GM19463 (cell line): Measurements from ENCODE around the gene IFIH1.
A peak's percentile ranks its signal among the peaks of the same experiment; 100 is the strongest.

Experiments
- ATAC-seq: cut with Tn5 transposase; IDR thresholded peaks from one replicate; pipeline ENCODE4 v1.9.1; 2021; ENCODE audit warnings: mild to moderate bottlenecking, moderate library complexity; ENCODE audit not compliant: unreplicated experiment

Gene IFIH1

GRCh38 chr2:162318328-162319180, at the start of gene IFIH1:
Gene IFIH1, minus strand, starts transcription at chr2:162318684. Its CDS starts 377 bp downstream, at chr2:162318307.
- ATAC-seq, result peak; percentile 82

DNA sequence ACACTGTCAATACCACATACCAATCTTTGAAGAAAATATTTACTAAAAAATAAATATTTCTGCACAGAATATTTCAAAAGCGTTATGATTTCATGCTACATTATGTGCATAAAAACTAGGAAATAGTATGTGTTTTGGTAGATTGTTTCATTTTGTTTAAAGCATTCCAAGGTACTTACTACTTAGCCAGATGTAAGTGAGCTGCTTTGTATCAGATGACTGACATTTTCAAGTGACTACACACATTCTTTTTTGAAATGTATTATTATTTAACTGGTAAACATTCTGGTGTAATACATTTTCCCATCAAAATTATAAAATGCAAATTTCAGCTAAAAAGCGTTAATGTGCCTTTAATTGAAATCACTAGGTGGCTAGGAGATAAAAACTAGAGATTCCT, 46.9 kb upstream of the IFIH1 start:
- ATAC-seq, result no peak

- ATAC-seq, result no peak
Observed at GRCh38 chr2:162344617-162344950, 26.1 kb upstream of the IFIH1 start.

DNA sequence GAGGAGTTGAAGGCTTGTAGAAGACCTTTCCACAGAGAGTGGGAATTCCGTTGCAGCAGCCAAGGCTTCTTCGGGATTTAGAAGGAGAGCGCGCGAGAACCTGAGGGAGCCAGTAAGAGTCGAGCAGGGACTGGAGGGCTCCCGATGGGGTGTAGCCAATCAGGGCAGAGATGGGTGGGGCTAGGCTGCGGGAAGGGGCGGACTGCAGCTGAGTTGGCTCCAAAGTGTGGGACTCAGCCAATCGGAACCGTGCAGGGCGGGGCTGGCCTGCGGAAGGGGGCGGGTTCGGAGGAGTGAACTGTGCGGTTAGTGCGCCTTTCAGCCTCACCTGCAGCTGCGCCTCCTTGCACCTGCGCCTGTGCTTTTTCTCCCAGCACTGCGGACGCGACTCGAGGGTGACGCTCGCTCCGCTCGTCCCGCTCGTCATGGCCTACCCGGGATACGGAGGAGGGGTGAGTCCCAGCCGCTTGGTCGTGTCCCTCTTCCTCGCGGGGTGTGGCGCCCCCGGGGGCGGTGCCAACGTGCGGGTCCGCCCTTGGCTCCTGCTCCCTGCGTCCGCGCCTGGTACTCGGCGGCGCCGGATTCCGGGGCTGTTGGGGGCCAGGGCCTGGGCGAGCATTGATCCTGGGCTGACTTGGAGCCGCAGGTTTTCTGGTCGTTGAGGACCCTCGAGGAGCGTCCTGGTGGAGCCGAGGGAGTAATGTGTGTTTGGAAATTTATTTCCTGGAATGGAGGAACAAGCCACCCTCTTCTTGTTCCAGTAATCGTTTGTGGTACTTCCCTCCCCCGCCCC, 25.5 kb upstream of the IFIH1 start, which contains the start of gene GCA:
Gene GCA (plus strand): TSS at position 309 of the 793 bp plus-strand sequence. CDS start 117 bp downstream, at position 426.
- ATAC-seq, result peak; percentile 96

DNA sequence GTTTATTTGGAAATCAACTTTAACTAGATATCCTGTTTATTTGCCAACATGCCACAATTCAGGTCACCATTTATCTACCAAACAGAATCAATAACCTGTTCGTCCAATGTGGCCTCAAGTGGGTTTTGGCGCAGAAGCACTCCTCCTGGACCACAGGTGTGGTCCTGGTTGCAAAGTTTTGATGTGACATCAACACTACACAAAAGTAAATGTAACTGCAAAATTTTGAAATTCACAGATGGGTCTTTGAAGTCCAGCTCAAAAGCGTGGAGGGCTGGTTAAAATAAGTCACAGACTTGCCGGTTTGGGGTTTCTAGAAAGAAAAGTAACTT, 25.0 kb upstream of the IFIH1 start:
- ATAC-seq, result no peak

DNA sequence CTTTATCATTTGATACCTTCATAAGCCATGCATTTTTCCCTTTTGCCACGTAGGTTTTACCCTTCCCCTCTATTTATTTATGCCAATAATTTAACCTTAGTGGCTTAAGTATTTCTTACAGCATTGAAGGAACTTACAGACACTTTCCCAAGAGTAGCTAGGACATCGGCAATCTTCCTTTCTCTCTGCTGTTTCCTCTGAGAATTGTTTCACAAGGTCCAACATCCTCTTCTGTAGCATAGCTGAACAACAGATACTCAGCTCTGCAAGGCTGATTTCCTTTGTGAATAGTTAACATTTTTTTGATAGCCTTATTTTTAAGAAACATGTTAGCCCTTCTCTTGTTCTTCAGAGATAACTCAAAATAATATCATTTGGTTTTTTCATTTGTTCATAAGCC, 24.4 kb upstream of the IFIH1 start:
- no peak for ATAC-seq

DNA sequence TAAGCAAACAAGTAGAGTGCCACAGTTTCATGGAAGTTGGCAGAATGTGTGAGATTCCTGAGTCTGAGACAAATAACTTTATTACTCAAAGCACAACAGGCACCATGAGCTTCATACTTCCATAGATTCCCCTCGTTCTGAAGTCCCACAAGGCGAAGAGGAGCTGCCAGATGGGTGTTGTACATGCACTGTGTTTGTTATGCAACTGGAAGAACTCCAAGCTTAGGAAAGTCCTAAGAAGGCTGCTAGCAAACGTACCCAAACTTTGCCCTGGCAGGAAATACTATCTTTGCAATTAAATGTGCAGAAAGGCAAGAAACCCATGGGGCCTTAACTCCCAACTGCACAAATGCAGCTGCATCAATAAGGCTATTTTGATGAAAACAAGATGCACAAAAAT, 23.8 kb upstream of the IFIH1 start:
- ATAC-seq, result no peak

- no peak for ATAC-seq
Observed at GRCh38 chr2:162340822-162341221, 22.3 kb upstream of the IFIH1 start.

- no peak for ATAC-seq
Observed at GRCh38 chr2:162337868-162338267, 19.4 kb upstream of the IFIH1 start.

- peak; percentile 64 for ATAC-seq
Observed at GRCh38 chr2:162333968-162334367, 15.5 kb upstream of the IFIH1 start.

DNA sequence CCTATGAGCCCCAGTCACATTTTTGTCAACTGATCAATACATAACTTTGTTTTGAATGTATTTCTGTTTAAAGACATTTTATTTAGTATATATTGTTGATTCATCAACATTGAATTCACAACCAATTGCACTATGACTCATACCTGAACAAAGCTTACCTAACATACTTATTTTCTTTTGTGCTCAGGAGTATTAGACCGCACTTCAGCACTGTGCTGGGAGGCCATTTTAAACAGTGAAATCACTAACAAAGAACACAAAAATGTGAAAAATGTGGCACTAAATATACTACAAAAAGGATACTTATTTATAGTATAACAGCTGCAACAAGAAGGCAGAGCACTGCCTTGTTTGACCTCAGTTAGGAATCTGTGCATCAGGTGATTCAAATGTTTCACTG, 12.4 kb upstream of the IFIH1 start:
- ATAC-seq, result no peak

DNA sequence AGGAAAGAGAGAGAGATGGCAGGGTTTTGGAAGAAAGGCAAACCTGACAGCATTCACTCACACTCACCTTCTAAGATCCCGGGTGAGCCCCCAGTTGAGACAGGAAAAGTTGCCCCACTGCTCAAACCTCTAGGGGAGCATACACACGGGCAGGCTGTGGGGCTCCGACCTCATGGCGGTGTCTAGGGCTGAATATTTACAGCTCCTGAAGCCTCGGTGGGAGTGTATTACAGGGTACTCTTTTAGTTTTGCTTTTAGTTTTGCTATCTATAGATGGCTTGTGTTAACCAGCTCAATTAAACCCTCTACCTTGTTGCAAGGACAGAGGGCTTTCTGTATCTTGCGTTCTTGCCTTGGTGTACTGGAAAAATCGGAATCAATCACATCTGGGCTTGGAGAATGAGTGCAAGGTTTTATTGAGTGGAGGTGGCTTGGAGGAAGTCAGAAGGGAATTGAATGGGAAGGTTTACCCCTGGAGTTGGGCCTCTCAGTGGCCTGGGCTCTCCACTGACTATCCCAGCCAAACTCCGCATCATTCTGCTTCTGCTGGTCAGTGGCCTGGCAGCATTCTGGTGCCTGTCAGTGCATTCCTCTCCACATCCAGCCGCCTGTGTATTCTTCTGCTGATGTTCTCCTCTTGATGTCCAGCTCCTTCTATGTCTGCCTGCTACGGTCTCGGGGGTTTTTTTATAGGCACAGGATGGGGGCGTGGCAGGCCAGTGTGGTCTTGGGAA, 10.1 kb upstream of the IFIH1 start:
- peak; percentile 88 for ATAC-seq

- no peak for ATAC-seq
Observed at GRCh38 chr2:162327806-162328205, 9.3 kb upstream of the IFIH1 start.

DNA sequence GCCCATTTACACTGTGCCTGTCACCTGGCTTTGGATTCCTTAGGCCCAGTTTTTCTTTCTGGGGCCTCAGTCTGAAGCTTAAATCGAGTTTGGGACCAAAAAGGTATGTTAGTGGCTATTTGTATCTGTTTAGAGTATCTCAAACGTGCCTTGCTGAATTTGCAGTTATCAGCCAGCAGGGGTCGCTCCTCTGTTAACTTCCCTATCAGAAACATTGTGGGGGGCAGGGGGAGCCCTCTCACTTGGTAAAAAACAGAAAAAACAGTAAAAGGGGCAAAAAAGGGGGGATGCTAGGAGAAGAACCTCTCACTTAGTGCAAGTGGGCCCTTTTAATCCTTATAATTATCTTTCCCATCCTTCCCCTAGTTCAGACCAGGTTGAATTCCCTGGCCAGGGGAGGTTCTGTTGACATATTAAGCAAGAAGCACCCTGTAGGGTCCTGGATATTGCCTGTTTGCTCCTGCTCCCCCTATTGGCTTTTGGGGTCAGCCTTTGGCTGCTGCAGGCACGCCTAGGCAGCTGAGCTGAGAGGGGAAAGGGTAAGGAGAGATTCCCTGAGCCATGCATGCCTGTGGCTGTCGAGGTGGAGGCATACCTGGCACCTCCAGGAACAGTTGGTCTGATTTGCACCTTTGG, 8.8 kb upstream of the IFIH1 start:
- no peak for ATAC-seq

- no peak for ATAC-seq
Observed at GRCh38 chr2:162324953-162325352, 6.5 kb upstream of the IFIH1 start.

DNA sequence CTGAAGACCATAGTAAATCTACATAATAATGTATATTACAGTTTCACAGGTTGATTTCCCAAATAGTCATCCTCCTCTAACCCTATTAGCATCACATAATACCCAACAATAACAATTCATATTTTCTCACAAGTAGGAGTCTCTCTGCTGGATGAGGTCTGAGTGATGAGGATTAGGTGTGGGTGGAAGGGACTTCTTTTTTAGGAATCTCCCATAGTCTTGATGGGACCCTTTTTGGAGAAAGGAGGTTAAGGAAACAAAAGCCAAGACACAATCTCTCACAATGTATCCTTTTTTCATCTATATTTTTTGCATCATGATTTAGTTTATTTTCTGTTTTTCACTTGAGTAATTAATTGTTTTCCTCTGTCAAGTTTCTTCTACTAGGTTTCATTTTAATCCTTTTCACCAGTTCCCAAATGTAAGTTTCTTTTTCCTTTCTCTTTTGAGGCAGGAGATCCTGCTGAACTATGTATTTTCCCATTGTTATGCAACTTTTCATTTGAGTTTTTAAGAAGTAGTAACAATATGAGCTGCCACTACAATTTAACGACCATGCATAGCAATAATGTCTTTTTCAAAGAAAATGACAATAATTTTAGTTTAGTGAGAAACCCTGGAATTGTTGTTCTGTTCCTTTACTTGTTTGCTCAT, 2.5 kb upstream of the IFIH1 start:
- no peak for ATAC-seq

DNA sequence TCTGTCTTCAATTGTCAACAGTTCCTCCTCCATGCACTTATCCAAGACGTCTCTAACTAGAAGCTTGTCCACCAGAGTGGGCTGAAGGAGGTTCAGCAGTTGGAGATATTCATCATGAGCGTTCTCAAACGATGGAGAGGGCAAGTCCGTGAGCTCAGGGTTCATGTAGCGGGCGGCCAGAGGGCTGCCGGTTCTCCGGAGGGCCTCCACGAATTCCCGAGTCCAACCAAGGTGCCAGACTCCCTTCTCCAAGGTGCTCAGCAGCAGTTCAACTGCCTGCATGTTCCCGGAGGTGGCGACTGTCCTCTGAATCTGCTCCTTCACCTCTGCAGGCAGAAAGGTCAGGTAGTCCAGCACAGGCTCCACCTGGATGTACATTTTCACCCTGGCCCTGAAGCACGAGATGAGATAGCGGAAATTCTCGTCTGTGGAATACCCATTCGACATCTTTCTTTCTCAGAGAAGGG, 590 bp downstream of the IFIH1 start:
- peak; percentile 1 for ATAC-seq

- no peak for ATAC-seq
Observed at GRCh38 chr2:162317058-162317742, 1.3 kb downstream of the IFIH1 start.

DNA sequence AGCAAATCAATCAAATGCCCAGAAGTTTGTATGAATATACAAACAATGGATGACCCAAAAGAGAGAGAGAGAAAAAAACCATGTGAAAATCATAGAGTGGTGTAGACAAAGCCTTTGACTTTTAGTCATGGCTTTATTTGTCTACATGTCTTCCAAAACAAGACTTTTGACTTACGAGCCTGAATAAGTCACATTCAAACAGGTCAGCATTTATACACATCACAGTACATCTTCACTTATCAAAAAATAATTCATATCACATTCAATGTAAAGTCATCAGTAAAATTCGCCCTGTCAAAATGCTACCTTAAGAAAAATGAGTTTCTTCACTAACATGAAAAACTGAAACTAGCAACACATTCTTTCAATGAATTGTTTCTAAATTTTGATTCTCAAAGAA, 1.9 kb downstream of the IFIH1 start:
- no peak for ATAC-seq

DNA sequence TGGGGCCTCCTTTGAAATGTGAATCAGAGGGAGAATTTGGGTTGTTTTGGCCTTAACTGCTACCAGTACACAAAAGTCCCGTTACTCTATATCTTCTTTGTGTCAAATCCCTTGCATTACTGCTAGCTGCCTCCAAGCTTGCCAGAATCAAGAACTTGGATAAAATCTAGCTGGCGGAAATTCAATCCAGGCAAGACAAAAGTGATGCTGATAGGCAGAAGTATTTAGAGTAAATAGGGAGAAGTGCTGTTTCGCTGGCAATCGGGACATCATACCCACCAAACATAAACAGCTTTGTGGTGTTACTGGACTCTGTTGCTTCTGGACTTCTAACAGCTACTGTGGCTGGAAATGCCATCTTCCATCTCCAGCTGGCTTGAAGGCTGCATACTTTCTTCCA, 2.5 kb downstream of the IFIH1 start:
- ATAC-seq, result no peak
